CD4-positive, alpha-beta T cell treated with Interleukin-1 beta for 1 hour (primary cell): ENCODE data around the gene RNFT1.
"Not testable (repeated sequence)": the region's sequence is repeated elsewhere in the genome, so short reads cannot be mapped to it uniquely, and the experiment has no call there.

Experiments
- DNase-seq, 2 donors: peaks; one replicate each; pipeline ENCODE4 v3.0.0-alpha.2; 2020 to 2022

RNFT1 gene, protein sequence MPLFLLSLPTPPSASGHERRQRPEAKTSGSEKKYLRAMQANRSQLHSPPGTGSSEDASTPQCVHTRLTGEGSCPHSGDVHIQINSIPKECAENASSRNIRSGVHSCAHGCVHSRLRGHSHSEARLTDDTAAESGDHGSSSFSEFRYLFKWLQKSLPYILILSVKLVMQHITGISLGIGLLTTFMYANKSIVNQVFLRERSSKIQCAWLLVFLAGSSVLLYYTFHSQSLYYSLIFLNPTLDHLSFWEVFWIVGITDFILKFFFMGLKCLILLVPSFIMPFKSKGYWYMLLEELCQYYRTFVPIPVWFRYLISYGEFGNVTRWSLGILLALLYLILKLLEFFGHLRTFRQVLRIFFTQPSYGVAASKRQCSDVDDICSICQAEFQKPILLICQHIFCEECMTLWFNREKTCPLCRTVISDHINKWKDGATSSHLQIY

DNA sequence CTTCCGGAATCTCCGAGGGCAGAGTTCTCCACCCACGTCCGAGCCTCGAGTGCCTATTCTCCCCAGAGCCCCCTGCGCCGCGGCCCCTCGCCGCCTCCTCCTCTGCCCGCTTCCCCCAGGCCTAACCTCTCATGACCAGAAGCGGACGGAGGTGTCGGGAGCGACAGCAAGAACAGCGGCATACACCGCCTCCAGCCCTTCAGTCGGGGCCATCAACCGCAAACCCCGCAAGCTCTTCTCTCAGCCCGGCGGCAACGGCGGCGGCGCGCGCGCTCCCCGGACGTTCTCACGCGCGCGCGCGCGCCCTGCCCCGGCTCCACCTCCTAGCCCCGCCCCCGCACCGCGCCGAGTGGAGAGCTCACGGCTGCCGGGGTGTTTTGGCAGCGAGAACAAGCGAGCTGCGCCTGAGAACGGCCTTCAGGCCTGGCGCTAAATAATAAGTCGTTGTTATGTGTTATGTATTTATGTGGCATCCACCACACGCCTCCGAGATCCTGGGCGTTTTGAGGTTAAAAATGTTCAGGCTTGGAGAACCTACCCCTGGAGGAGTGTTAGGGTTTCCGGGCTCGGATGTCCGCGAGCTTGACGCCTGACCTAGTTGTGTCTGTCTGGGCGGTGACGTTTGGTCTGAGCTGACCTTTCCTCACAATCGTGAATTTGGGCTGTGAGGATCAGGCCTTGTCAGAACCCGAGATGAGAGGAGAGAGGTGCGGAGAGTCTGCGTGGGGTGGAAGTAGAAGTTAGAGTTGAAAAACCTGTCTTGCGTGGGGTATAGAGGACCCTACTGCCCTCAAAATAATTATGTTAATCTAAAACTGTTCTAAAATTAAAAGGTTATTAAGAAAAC lies at the start of gene RNFT1:
Gene RNFT1, minus strand, starts transcription at position 259 of the 847 bp plus-strand sequence. Its CDS starts 77 bp downstream, at position 182.
- DNase-seq = peak; percentile 87 to 90

DNA sequence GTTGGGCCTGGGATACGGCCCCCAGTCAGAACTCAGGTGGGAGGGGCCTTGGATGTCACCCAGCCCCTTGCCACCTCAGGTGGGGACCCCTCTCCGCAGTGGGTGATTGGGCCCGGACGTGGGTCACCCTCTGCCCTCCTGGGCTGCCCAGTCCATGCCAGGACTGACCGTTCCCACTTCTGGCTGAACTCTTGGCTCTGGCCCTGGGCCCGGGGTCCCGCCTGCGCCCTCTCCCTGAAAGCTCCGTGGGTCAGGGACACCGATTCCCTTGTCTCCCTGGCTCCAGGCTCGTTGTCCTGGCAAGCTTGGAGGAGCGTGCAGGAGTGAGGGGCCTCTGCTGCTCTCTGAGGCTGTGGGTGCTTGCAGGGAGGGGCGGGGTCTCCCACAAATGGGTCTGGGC lies 44.8 kb upstream of the RNFT1 start:
- not testable (repeated sequence) for DNase-seq

DNA sequence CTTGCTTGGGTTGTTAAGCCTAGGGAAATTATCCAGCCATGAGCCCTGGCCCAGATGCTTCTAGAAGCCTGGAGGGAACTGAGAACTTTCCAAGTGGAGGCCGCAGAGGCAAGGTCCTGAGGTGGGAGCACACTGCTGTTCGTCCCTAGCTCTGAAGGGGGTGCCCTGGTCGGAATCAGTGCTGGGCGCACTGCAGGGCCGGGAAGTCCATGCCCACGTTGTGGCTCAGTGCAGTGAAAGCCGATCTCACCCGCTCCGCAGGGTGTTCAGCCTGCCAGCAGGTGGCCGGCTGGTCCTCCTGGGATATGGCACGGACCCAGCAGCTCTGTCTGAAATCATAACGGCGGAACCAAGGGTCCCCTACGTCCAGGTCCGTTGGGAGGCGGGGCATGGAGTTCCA lies 43.8 kb upstream of the RNFT1 start:
- DNase-seq = not testable (repeated sequence)

DNA sequence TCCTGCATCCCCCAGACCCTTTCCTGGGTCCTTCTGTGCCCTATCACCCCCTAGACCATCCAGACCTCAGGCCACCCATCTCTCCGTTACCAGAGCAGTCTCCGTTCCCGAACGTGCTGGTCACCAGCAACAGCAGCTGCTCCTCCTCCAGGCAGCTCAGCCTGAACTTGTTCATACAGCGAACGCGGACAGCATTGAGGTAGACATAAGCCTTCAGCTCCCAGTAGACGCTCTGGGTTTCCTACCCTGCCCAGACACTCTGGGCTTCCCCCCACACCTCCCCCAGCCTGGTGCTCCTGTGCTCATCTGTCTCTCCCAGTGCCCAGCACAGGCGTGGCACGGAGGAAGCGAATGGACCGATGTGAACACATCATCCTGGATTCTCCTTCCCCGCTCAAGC lies 41.6 kb upstream of the RNFT1 start:
- no peak for DNase-seq

DNA sequence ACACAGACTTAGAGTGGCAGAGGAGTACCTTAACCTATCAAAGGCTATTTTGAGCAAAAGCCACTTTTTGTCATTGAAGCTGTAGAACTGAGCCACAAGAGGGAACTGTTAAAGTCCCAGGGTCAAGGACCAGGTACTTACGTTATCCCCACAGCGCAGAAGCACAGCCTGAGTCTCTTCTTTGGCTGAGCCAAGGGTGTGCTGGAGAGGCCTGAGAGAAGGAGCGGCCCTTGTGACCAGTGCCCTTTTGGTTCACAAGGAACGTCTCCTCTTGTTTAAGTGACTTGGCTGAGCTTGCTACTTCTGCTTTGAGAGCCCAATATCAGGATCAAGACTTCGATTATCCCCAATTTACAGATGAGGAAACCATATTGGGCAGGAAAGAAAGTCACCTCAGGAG lies 40.0 kb upstream of the RNFT1 start:
- DNase-seq = not testable (repeated sequence)

DNA sequence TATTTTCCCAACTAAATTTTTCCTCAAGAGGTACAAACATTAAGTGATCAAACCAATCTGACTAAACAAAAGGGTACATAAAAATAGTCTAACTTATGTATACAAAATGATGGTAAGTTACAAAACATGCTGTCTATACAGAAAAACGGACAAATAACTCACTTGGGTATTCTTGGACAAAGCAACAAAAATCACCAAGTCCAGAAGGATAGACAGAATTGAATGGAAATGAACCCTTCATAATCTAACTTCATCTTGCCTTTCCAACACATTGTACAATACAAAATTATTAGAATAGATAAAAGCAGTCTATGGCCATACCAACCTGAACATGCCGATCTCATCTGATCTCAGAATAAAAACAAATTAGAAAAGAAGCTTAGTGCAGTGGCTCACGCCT lies 37.9 kb upstream of the RNFT1 start:
- DNase-seq = not testable (repeated sequence)

DNA sequence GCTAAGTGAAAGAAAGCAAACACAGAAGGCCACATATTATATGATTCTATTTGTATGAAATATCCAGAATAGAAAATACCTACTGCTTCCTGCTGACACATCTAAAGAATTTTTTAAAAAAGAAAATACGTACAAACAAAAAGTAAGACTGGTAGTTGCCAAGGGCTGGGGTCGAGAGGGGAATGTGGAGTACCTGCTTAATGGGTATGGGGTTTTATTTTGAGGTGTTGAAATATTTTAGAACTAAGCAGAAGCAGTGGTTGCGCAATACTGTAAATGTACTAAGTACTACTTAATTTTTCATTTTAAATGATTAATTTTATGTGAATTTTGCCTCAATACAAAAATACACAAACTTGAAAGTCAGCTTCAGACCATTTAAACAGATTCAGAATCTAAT lies 32.1 kb upstream of the RNFT1 start:
- DNase-seq = not testable (repeated sequence)

DNA sequence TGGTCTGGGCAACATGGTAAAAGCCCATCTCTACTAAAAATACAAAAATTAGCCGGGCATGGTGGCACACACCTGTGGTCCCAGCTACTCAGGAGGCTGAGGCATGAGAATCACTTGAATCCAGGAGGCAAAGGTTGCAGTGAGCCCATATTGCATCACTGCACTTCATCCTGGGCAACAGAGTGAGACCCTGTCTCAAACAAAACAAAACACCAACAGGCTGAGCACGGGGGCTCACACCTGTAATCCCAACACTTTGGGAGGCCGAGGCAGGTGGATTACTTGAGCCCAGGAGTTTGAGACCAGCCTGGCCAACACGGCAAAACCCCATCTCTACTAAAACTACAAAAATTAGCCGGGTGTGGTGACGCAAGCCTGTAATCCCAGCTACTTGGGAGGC lies 10.6 kb upstream of the RNFT1 start:
- not testable (repeated sequence) for DNase-seq

DNA sequence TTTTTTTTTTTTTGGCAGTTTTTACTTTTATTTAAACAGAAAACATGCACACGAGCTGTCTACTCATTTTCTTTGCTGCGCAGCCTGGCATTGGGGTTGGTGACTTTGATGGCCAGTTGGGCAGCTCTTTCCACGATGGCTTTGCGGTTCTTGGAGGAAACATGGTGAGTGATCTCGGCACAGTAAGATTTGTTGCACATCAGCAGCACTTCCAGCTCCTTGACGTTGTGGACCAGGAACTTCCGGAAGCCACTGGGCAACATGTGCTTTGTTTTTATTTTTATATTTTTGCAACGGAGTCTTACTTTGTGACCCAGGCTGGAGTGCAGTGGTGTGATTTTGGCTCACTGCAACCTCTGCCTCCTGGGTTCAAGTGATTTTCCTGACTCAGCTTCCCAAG lies 8.9 kb upstream of the RNFT1 start:
- DNase-seq = not testable (repeated sequence)

DNA sequence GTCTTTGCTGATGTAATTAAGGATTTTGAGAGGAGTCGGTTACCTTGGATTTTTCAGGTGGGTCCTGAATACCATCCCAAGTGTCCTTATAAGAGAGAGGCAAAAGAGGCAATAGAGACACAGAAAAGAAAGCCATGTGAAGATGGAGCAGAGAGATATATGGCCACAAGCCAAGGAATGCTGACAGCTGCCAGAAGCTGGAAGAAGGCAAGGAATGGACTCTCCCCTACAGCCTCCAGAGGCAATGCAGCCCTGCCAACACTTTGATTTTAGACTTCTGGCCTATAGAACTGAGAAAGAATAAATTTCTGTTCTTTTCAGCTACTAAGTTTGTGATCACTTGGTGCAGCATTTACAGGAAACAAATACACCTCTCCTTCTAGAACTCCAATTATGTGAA lies 8.2 kb upstream of the RNFT1 start:
- DNase-seq = no peak

DNA sequence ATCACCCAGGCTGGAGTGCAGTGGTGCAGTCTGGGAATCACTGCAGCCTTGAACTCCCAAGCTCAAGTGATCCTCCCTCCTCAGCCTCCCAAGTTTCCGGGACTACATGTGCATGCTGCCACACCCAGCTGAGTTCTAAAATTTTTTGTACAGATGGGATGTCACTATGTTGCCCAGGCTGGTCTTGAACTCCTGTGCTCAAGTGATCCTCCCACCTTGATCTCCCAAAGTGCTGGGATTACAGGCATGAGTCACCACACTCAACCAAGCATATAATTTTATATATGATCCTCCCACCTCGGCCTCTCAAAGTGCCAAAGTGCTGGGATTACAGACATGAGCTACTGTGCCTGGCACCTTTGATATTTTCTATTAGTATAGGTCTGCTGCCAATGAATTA lies 7.2 kb upstream of the RNFT1 start:
- DNase-seq = not testable (repeated sequence)

DNA sequence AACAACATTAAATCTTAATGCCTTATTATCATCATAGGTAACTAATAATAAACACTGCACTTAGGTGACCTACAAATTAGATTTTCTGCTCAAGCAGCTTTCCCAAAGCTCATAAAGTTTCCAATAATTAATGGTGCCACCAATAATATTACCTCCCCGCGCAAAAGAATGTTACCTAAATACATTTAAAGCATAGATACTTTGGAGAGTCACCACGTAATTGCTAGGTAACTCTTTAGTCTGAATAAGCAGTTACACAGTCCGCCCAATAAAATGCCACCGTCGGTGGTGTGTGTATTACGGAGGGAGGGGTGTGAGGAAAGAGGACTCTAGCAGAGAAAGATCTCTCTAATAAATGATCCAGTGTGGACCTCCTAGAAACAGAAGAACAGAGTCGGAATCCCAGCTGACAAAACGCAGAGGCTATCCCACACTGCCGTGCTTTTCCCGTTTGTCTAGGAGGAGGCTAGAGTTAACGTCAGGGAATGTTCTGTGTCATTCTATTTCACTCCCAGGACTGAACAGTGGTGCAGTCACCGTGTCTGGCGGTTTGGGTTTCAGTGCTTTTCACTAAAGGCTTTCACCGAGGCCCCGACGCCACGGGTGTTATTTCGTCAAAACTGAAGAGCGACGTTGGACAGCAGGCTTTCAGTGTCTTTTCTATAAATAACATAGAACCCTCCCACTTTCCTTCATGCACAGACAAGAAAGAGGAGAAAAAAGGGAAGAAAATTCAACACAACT lies 630 bp downstream of the RNFT1 start:
- DNase-seq = peak; percentile 36 to 51

DNA sequence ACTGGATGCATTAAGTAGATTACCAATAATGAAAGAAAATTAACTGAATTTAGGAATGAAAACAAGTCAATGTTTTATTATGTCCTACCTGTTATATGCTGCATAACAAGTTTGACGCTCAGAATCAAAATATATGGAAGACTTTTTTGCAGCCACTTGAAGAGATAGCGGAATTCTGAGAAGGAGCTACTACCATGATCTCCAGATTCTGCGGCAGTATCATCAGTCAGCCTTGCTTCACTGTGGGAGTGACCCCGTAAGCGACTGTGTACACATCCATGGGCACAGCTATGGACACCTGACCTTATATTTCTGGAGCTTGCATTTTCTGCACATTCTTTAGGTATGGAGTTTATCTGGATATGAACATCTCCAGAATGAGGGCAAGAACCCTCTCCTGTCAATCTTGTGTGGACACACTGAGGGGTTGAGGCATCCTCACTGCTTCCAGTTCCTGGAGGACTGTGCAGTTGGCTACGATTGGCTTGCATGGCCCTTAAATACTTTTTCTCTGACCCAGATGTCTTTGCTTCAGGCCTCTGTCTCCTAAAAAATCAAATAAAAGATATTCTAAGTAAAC lies 1.7 kb downstream of the RNFT1 start:
- DNase-seq = no peak

DNA sequence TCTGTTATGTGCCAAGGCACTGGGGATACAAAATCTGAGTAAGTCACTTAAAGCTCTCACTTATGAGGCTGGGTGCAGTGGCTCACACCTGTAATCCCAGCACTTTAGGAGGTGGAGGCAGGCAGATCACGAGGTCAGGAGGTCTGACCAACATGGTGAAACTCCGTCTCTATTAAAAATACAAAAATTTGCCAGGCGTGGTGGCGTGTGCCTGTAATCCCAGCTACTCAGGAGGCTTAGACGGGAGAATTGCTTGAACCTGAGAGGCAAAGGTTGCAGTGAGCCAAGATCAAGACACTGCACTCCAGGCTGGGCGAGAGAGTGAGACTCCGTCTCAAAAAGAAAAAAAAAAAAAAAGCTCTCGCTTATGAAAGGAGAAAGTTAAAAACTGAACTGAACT lies 5.0 kb downstream of the RNFT1 start:
- not testable (repeated sequence) for DNase-seq

DNA sequence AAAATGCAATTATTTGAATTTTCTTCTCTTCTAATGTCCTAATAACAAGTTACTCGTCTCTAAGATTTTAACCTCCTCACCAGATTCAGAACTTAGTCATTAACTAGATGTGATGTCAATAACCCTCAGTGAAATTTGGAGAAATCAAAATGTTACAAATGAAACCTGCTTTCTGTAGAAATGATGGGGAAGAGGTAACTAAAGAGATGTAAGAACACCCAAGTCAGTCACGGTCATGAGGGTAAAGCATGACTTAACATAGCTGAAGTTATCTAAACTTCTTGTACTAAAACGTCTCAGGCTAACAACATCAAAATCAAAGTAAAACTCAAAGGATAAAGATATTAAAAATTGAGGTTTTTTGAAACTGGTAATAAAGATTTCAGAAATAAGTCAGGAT lies 9.7 kb downstream of the RNFT1 start:
- DNase-seq = no peak

DNA sequence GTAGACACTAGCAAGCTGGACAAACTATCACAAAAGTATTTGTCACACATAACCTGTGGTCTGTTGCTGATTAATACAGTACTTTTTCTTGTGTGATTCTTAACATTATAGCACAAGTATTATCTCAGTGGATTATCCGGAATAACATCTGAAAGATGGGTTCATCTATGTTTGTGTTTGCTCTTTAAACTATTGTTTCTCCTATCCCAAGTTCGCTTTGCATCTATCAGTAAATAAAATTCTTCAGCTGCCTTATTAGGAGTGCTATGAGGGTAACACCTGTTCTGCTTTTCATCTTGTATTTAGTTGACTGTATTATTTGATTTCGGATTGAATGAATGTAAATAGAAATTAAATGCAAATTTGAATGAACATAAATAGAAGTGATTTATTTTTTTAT lies 14.5 kb downstream of the RNFT1 start:
- no peak for DNase-seq

DNA sequence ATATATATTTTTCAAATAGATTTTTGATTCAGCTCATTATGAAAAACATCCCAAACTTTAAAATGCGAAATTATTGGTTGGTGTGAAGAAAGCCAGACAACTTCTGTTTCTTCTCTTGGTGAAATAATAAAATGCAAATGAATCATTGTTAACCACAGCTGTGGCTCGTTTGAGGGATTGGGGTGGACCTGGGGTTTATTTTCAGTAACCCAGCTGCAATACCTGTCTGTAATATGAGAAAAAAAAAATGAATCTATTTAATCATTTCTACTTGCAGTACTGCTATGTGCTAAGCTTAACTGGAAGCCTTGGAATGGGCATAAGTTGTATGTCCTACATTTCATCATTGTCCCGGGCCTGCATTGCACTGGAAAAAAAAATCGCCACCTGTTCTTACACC lies 17.2 kb downstream of the RNFT1 start:
- not testable (repeated sequence) for DNase-seq

DNA sequence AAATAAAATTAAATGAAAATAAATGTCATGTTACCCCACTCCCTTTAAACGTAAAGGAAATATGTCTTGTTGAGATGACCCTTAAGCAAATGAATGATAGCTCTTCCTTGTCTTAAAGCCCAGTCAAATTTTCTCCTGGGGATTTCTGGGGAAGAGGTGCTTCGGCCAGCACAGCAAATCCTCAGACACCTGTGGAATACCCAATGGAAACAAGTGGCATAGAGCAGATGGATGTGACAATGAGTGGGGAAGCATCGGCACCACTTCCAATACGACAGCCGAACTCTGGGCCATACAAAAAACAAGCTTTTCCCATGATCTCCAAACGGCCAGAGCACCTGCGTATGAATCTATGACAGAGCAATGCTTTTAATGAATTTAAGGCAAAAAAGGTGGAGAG lies 18.1 kb downstream of the RNFT1 start:
- DNase-seq = not testable (repeated sequence)

DNA sequence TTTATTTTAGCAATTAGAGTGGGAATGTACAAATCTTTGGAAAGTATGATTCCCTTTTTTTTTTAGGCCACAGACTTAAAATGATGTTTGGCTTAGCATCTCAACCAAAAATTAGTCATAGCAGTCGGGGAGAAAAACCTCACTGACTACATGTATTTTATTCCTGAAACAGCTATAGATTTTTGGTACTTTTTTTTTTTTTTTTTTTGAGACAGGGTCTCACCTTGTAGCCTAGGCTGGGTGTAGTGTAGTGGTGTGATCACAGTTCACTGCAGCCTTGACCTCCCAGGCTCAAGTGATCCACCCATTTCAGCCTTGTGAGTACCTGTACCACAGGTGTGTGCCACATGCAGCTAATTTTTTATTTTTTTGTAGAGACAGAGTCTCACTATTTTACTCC lies 23.4 kb downstream of the RNFT1 start:
- DNase-seq = no peak

DNA sequence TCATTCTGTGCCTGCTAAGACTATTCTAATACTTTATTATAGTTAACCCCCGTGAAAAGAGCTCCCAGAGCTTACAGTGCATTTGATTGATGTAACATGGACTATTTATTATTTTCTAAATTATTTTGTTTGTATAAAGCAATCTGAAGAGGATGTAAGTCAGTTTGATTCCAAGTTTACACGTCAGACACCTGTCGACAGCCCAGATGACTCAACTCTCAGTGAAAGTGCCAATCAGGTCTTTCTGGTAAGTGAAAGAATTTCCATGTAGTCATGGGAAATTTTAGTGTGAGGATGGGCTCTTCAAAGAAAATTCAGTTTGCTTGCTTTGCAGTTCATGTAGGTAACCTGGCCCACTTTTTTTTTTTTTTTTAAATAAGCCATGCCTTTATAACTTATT lies 23.8 kb downstream of the RNFT1 start:
- DNase-seq = not testable (repeated sequence)

DNA sequence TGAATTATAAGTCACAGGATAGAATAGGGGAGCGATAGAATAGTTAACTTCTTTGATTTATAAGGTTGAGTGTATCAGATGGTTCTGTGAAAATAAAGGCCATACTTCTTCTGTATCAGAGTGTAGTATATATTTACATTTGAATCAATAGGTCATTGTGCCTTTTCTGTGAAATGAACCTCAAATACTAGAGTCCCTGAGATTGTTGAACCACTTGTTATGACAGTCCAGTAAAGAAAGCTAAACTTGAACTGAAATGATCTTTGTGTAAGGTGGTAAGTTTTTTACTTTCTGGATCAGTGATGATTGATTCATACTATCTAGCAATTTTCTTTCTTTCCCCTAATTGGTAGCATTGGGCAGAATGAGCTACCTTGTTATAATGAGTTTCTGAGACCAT lies 31.2 kb downstream of the RNFT1 start:
- not testable (repeated sequence) for DNase-seq

DNA sequence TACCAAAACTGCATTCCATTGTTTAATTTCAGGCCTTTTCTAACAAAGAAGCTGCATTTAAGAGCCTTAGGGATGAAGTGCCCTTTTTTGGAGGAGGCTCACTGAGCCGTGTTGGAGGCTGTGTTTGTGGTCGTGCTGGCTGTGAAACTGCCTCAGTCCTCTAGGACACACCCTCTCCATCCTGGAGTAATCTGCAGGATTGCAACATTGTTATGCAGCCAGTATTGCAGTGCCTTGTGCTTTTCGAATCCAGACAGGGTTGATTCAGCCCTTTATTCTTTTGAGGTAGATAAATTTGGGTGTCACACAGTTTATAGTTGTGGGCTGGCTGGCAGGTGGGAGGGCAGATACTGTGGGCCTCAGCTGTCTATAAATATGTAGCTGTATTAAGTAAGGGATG lies 33.8 kb downstream of the RNFT1 start:
- not testable (repeated sequence) for DNase-seq

DNA sequence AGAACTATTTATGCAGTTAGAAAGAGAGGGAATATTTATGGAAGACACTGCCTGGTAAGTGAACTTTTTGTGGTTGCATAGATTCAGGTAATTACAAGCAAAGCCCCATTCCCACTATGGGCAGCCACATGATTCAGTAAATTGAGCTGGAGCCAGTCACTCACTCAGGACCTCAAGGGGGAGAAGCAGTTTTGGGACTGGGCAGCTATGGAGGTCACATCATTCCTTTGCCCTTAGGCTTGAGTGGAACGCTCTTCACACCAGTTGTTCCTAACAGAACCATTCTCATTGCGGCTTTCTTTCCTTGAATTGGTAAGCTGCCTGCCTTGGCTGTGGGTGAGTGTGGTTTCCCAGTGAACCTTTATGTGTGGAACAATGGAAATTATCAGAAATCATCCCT lies 34.4 kb downstream of the RNFT1 start:
- not testable (repeated sequence) for DNase-seq
